H9 (cell line): Measurements from ENCODE around the gene PSAPL1. TPM values are rescaled to one million over a fixed set of nuclear protein-coding genes. Genes with fewer than 3 reads are reported as not detected.

Experiments used
- DNase-seq: peaks from one replicate; pipeline ENCODE4 v3.0.0-alpha.2; 2017
- H2AFZ ChIP-seq: one replicate; pipeline ENCODE4 v1.6.1; 2013; ENCODE audit warnings: mild to moderate bottlenecking, low read length, control low read depth, moderate library complexity
- H2AK5ac ChIP-seq: 2 replicates; pipeline ENCODE4 v1.6.1; 2013; ENCODE audit warnings: low read length, control low read depth, mixed read lengths; ENCODE audit not compliant: insufficient read length
- H2BK120ac ChIP-seq: one replicate; pipeline ENCODE4 v1.6.1; 2013; ENCODE audit warnings: low read depth, mild to moderate bottlenecking, low read length, control low read depth, inconsistent platforms; ENCODE audit not compliant: poor library complexity, severe bottlenecking
- H2BK12ac ChIP-seq: 2 replicates; pipeline ENCODE4 v1.6.1; 2013; ENCODE audit warnings: low read length, control low read depth, mixed read lengths, low read depth; ENCODE audit not compliant: insufficient read length
- H2BK15ac ChIP-seq: 2 replicates; pipeline ENCODE4 v1.6.1; 2013; ENCODE audit warnings: low read depth, low read length, control low read depth
- H2BK20ac ChIP-seq: one replicate; pipeline ENCODE4 v1.6.1; 2013; ENCODE audit warnings: low read depth, mild to moderate bottlenecking, low read length, control low read depth, inconsistent platforms; ENCODE audit not compliant: poor library complexity, severe bottlenecking
- H2BK5ac ChIP-seq: 2 replicates; pipeline ENCODE4 v1.6.1; 2013; ENCODE audit warnings: low read length, control low read depth, mixed read lengths; ENCODE audit not compliant: insufficient read length
- H3K14ac ChIP-seq: 2 replicates; pipeline ENCODE4 v1.6.1; 2013; ENCODE audit warnings: low read length, control low read depth; ENCODE audit not compliant: insufficient read depth
- H3K18ac ChIP-seq: 2 replicates; pipeline ENCODE4 v1.6.1; 2013; ENCODE audit warnings: low read depth, mild to moderate bottlenecking, mixed read lengths, low read length, control low read depth; ENCODE audit not compliant: insufficient read length
- H3K23ac ChIP-seq: 2 replicates; pipeline ENCODE4 v1.6.1; 2013; ENCODE audit warnings: low read length, control low read depth, mixed read lengths, low read depth; ENCODE audit not compliant: insufficient read length
- H3K23me2 ChIP-seq: 2 replicates; pipeline ENCODE4 v1.6.1; 2013; ENCODE audit warnings: low read depth, mild to moderate bottlenecking, mixed read lengths, low read length, control low read depth; ENCODE audit not compliant: insufficient read length, poor library complexity, severe bottlenecking
- H3K27ac ChIP-seq: 2 replicates; pipeline ENCODE4 v1.5.1; 2013; ENCODE audit warnings: low read length, control low read depth, mixed read lengths, low read depth; ENCODE audit not compliant: insufficient read length
- H3K27me3 ChIP-seq: 2 replicates; pipeline ENCODE4 v1.6.1; 2013; ENCODE audit warnings: low read length, control low read depth, inconsistent platforms; ENCODE audit not compliant: insufficient read depth
- H3K4ac ChIP-seq: 2 replicates; pipeline ENCODE4 v1.6.1; 2013; ENCODE audit warnings: low read depth, mild to moderate bottlenecking, control low read depth, inconsistent platforms, low read length, moderate library complexity
- H3K4me1 ChIP-seq: 2 replicates; pipeline ENCODE4 v1.6.1; 2013; ENCODE audit warnings: low read length, control low read depth, inconsistent platforms; ENCODE audit not compliant: insufficient read depth
- H3K4me2 ChIP-seq: 2 replicates; pipeline ENCODE4 v1.6.1; 2013; ENCODE audit warnings: low read length, control low read depth, mixed read lengths; ENCODE audit not compliant: insufficient read length, insufficient read depth
- H3K56ac ChIP-seq: 2 replicates; pipeline ENCODE4 v1.6.1; 2013; ENCODE audit warnings: low read depth, mild to moderate bottlenecking, mixed read lengths, low read length, control low read depth; ENCODE audit not compliant: insufficient read length
- H3K79me1 ChIP-seq: 2 replicates; pipeline ENCODE4 v1.6.1; 2013; ENCODE audit warnings: low read depth, mild to moderate bottlenecking, moderate library complexity, low read length, control low read depth, inconsistent platforms; ENCODE audit not compliant: insufficient read depth, poor library complexity, severe bottlenecking
- H3K79me2 ChIP-seq: 2 replicates; pipeline ENCODE4 v1.6.1; 2013; ENCODE audit warnings: low read length, control low read depth, inconsistent platforms; ENCODE audit not compliant: insufficient read depth
- H3K9ac ChIP-seq: 2 replicates; pipeline ENCODE4 v1.6.1; 2013; ENCODE audit warnings: low read length, control low read depth, mixed read lengths; ENCODE audit not compliant: insufficient read length; ENCODE audit errors: extremely low read depth
- H3K9me3 ChIP-seq: one replicate; pipeline ENCODE4 v1.6.1; 2013; ENCODE audit warnings: low read depth, low read length, inconsistent platforms; ENCODE audit not compliant: control insufficient read depth
- H3T11ph ChIP-seq: one replicate; pipeline ENCODE4 v1.6.1; 2013; ENCODE audit warnings: mild to moderate bottlenecking, low read length, control low read depth, inconsistent platforms
- H4K20me1 ChIP-seq: one replicate; pipeline ENCODE4 v1.6.1; 2013; ENCODE audit not compliant: control insufficient read depth, insufficient read length, insufficient read depth
- H4K5ac ChIP-seq: 2 replicates; pipeline ENCODE4 v1.6.1; 2013; ENCODE audit warnings: low read depth, mild to moderate bottlenecking, mixed read lengths, low read length, control low read depth; ENCODE audit not compliant: insufficient read length
- H4K8ac ChIP-seq: replicated peaks from 2 replicates; pipeline ENCODE4 v1.6.1; 2013; ENCODE audit warnings: low read length, control low read depth, mixed read lengths, low read depth; ENCODE audit not compliant: insufficient read length
- H4K91ac ChIP-seq: 2 replicates; pipeline ENCODE4 v1.6.1; 2013; ENCODE audit warnings: low read depth, mild to moderate bottlenecking, moderate library complexity, mixed read lengths, low read length, control low read depth; ENCODE audit not compliant: insufficient read length
- H3K27ac Mint-ChIP-seq, 3 experiments: 2 replicates in 2 of 3; 3 replicates in 1 of 3; pipeline ENCODE4 v1.8.0; 2020 to 2021; ENCODE audit warnings: mixed read lengths in 3 of 3, mild to moderate bottlenecking in 1 of 3, moderate library complexity in 1 of 3
- H3K27me3 Mint-ChIP-seq: 2 replicates; pipeline ENCODE4 v1.8.0; 2021; ENCODE audit warnings: low read depth, mild to moderate bottlenecking, moderate library complexity, mixed read lengths
- H3K36me3 Mint-ChIP-seq, 3 experiments: 2 replicates in 2 of 3; 3 replicates in 1 of 3; pipeline ENCODE4 v1.8.0; 2020 to 2021; ENCODE audit warnings: low read depth in 3 of 3, mixed read lengths in 3 of 3; ENCODE audit not compliant: insufficient read depth in 1 of 3
- H3K4me1 Mint-ChIP-seq, 2 experiments: 2 replicates each; pipeline ENCODE4 v1.8.0; 2020; ENCODE audit warnings: mixed read lengths in 2 of 2
- H3K4me3 Mint-ChIP-seq, 2 experiments: 2 replicates in 1 of 2; 3 replicates in 1 of 2; pipeline ENCODE4 v1.8.0; 2020 to 2021; ENCODE audit warnings: mild to moderate bottlenecking in 2 of 2, mixed read lengths in 2 of 2, moderate library complexity in 1 of 2
- H3K9me3 Mint-ChIP-seq, 2 experiments: 2 replicates in 1 of 2; 3 replicates in 1 of 2; pipeline ENCODE4 v1.8.0; 2020; ENCODE audit warnings: mild to moderate bottlenecking in 2 of 2, mixed read lengths in 2 of 2, moderate library complexity in 1 of 2
- WGBS: extraction: QIAGEN DNeasy Blood & Tissue Kit; methylation state at CpG from one replicate; pipeline ENCODE4 v1.1.7; 2013; ENCODE audit warnings: missing lambda C conversion rate, low lambda C conversion rate, mixed read lengths; ENCODE audit not compliant: insufficient read length; ENCODE audit errors: extremely low coverage; 5-methylcytosine and 5-hydroxymethylcytosine counted together
- total RNA-seq: library from RNA; stranded (reverse); gene quantifications from 2 replicates; pipeline ENCODE4 v1.2.1, GENCODE V29; 2021
- TF ChIP-seq, protein P1 (sequence below): fragments of 200-600 bp; sonication (generic); conservative IDR thresholded peaks from 3 replicates; pipeline ENCODE4 v1.8.0; 2021; ENCODE audit warnings: antibody characterized with exemption, mild to moderate bottlenecking

PSAPL1 gene
- total RNA-seq, 1 experiment from 2014 or later, result 0.04 TPM

DNA sequence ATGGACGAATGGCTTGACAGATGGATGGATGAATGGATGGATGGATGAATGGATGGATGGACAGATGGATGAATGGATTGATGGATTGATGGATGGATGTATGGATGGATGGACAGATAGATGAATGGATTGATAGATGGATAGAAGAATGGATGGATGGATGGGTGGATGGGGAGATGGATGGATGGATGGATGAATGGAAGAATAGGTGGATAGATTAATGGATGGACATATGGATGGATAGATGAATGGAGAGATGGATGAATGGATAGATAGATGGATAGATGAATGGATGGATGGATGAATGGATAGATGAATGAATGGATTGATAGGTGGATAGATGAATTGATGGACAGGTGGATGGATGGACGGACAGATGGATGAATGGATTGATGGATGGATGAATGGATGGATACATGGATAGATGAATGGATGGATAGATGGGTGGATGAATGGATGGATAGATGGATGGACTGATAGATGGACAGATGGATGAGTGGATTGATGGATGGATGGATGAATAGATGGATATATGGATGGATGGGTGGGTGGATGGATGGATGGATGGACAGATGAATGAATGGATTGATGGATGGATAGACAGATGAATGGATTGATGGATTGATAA, 33.9 kb downstream of the PSAPL1 start:
- no peak overlapping the region for H2AFZ ChIP-seq
- H3K23ac ChIP-seq, result no peak overlapping the region
- no peak for DNase-seq
- no peak overlapping the region for H2BK15ac ChIP-seq
- Mint-ChIP-seq H3K36me3 (no peaks in the 10 kb centered on the region), H3K4me3 (no peak overlapping the region), H3K27me3 (peaks cover 58% of the 10 kb centered on the region), H3K4me1 (peaks cover 2 to 5% of the 10 kb centered on the region in 2 experiments; a peak in 2 of 4 replicates), H3K27ac (no peak overlapping the region), H3K9me3 (no peaks in the 10 kb centered on the region; a peak in 2 of 5 replicates)
- H2BK5ac ChIP-seq, result no peak overlapping the region
- H2BK20ac ChIP-seq, result no peak overlapping the region
- H3K27me3 ChIP-seq, result no peaks in the 10 kb centered on the region; the same call in 1 of the 2 replicates
- no peak overlapping the region for H4K91ac ChIP-seq
- no peak overlapping the region for H3K56ac ChIP-seq
- no peak overlapping the region for H3T11ph ChIP-seq
- no peak overlapping the region for H2AK5ac ChIP-seq
- no peak overlapping the region for H3K9ac ChIP-seq
- H4K5ac ChIP-seq, result no peak overlapping the region
- no peak overlapping the region for H3K27ac ChIP-seq
- H3K4me1 ChIP-seq, result no peaks in the 10 kb centered on the region
- H3K23me2 ChIP-seq, result no peaks in the 10 kb centered on the region
- H3K79me1 ChIP-seq, result no peaks in the 10 kb centered on the region
- H2BK120ac ChIP-seq, result no peak overlapping the region
- H3K79me2 ChIP-seq, result no peaks in the 10 kb centered on the region
- no peak overlapping the region for H3K18ac ChIP-seq
- H3K9me3 ChIP-seq, result no peaks in the 10 kb centered on the region
- H2BK12ac ChIP-seq, result no peak overlapping the region
- H3K14ac ChIP-seq, result no peak overlapping the region
- no peak overlapping the region for H3K4me2 ChIP-seq
- TF ChIP-seq, protein P1, sequence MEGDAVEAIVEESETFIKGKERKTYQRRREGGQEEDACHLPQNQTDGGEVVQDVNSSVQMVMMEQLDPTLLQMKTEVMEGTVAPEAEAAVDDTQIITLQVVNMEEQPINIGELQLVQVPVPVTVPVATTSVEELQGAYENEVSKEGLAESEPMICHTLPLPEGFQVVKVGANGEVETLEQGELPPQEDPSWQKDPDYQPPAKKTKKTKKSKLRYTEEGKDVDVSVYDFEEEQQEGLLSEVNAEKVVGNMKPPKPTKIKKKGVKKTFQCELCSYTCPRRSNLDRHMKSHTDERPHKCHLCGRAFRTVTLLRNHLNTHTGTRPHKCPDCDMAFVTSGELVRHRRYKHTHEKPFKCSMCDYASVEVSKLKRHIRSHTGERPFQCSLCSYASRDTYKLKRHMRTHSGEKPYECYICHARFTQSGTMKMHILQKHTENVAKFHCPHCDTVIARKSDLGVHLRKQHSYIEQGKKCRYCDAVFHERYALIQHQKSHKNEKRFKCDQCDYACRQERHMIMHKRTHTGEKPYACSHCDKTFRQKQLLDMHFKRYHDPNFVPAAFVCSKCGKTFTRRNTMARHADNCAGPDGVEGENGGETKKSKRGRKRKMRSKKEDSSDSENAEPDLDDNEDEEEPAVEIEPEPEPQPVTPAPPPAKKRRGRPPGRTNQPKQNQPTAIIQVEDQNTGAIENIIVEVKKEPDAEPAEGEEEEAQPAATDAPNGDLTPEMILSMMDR, result no peak
- no peak overlapping the region for H3K4ac ChIP-seq
- no CpG with 5 or more reads among the region's 2 CpGs for WGBS
- H4K20me1 ChIP-seq, result no peaks in the 10 kb centered on the region
- H4K8ac ChIP-seq, result no peak overlapping the region
